GM18502 (cell line): ENCODE measurements around the gene TNPO3.

Experiments
- ATAC-seq: cut with Tn5 transposase; IDR thresholded peaks from one replicate; pipeline ENCODE4 v1.9.1; 2021; ENCODE audit warnings: mild to moderate bottlenecking; ENCODE audit not compliant: unreplicated experiment, poor library complexity

Gene TNPO3

DNA sequence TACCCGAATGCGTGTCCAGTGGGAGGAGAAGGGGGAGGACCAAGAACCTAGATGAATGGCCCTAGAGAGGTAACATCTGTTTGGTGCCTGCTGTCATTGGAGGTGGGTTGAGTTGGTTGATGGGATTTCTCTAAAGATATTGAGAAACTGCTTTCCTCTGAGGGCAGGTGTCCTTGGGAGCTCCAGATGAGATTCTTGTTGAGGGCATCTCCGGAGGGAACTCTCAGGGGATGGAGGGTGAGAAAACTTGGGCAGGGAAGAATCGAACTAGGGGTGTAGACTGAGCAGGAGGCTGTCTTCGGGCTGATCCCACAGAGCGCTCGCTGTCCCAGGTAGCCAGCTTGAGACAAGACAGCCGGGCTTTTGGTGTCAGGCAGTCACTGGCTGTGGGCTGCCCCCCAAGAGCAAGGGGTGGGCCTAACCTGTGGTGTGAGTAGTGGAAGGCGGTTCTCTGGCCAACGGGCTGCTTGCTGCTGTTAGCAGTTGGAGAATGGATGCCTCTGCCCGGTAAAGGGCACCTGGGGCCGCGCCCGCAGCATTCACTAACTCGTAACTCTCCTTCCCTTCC is 113.5 kb downstream of the TNPO3 start:
- ATAC-seq = no peak

DNA sequence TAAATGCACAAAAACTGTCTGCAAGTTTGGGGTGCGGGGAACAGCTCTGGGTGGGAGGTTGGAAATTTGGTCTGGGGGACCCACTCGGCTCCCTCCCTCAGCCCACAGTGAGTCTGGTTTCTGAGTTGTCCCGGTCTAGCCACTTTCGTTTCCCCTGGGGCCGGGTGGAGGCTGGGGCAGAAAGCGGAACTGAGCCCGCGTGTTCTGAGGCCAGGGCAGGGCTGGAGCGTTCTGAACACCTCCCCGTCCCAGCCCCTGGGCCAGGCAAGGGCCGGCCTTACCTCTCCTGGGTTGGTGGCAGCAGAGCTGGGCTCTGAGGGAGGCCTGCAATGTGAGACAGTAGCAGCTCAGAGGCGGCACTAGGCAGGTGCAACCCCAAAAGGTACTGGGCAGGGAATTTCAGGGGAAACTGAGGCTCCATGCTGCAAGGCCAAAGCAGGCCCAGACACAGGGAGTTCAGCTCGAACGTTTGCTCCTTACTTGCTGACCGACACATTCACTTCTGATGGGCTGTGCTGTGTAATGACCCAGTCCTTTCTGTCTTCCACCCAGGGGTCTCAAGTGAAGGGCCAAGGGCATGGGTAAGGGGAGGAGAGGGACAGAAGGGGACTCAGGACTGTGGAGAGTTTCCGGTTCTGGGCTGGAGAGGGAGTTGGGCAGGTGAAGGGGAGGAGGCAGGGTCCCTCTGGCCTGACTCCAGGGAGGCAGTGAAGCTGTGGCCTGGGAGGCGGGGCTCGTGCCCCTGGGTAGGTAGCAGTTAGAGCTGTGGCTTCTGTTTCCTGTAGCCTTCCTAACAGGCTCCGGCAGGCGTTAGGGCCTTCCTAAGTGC is 114.2 kb downstream of the TNPO3 start:
- ATAC-seq = peak; percentile 63

DNA sequence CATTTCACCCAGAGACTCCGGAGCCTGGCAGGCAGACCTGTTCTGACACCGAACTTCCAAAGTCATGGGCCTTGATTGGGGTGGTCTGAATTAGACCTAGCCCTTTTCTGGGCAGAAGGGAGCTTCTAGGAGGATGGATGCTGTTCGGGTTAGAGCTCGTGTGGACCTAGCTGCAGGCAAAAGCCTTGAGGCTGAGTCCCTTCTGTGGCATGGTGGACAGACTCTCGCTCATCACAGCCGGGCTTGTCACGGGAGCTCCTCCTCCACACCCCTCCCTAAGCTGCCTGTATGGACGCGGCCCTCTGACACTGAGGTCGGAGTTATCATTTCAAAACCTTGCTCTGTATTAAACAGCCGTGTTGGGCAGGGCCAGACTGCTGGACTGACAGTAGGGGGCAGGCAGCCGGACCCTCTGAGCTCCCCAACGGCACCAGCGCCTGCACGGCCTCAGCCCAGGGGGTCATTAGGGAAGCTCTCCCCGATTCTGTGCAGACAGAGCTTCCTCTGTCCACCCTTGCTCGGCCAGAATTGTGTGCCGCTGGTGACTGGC is 115.0 kb downstream of the TNPO3 start:
- ATAC-seq = peak; percentile 19

DNA sequence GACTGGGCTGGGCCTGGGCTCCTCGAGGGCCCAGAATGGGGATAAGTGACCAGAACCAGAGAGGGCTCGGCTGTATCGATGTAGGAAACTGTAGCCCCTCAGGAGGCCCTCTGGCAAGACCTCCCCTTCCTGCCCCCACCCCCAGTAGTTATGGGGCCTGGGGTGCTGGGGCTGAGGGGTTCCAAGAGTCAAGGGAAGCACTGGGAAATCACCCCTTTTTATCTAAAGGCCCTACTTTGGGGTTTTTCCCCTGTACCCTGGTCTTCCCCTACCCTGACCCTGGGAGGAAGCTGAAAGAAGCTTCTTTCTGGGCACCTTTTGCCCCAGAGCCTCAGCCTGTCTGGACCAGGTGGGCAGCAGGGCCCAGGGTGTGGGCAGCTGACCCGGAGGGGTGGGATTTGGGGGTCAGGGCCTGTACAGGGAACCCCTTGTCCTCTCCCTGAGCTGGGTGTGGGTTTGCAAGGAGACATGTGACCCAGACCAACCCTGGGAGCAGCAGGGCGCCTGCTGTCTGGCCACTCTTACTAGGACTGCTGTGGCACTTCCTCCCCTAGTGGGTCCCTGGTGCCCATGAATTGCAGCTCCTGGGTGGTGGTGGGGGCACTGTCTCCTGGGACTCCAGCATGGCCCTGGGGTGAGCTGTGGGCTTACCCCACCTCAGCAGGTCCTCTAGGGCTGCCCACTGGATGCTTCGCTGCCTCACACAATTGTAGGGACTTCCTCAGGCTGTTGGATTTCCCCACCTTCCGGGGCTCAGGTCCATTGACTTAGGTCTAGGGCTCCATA is 115.6 kb downstream of the TNPO3 start:
- ATAC-seq = no peak

DNA sequence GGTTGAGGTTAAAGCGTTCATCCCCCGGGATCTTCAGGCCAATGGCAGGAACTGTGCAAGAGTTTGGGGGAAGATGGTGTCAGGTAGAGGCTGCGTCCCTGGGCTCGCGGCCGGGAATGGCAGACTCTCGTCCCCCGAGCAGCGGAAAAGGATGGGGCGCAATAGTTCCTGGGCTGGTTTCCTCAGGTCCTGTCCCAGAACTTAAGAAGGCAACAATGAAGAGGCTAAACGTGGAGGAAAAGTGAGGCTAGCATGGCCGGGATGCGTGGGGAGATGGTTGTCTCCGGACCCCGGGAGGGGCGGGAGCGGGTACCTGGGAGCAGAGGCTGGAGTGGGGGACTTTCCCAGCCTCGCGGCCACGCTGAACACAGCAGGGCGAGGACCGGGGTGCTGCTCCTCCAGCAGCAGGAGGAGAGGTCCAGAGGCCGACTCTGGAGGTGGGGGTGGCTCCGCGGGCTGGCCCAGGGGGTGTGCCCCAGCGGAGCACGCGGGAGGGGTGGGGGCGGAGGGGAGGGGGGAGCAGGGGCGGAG is 116.3 kb downstream of the TNPO3 start:
- ATAC-seq = no peak

DNA sequence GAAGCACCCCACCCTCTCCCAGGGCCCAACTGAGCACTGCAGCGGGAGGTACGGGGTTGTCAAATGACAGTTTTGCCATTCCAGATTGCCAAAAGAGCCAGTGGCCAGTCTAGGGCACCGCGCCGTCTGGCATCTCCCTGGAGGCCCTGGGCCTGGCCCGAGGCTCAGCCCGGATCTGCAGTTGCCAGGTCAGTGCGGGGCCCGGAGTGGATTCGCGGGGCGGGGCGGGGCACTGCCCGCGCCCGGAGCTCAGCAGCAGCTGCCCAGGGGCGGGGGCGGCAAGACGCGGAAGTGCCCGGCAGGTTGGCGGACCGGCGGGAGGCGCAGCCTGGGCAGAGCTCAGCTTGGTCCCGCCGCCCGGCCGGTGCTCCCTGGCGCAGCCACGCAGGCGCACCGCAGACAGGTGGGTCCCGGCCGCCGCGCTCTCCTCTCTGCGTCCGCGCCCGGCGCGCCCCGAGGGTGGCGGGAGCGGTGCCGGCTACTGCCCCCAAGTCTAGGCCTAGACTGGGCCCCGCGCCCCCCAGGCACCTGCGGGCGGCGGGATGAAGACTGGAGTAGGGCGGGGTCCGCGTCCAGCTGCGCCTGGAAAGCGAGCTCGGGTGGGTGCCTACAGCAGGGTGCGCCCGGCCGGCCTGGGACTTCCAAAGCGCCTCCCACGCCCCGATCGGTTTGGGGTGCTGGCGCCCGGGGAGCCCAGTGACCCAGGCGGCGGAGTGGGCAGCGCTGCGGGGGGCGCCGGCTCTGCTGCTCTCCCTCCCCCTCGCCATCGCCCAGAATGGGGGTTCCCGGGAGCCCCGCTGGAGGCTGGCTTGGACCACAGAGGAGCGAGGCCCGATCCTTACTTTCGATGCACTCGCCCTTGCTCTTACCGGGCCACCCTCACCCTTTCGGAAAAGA is 117.0 kb downstream of the TNPO3 start, which contains the start of gene IRF5:
TSS of gene IRF5 (plus strand) at position 281 of the 897 bp plus-strand sequence. CDS start 4,155 bp downstream, outside the sequence.
- peak; percentile 19 for ATAC-seq

DNA sequence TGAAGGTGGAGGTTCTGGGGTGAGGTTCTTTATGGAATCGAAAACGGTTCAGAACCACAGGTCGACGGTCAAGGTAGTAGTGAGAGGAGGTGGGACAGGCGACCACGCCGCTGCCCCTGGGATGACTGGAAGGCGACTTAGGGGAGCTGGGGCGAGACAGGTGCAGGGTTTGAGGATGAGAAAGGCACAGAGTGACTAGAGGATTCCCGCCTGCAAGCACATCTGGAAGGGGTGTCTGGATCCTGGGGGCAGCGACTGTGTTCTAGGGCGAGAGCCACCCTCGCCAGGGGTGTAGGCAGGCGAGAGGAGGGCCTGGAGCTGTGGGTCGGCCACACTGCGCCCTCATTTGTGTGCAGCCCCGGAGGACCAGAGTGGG is 117.7 kb downstream of the TNPO3 start:
- peak; percentile 0 for ATAC-seq

DNA sequence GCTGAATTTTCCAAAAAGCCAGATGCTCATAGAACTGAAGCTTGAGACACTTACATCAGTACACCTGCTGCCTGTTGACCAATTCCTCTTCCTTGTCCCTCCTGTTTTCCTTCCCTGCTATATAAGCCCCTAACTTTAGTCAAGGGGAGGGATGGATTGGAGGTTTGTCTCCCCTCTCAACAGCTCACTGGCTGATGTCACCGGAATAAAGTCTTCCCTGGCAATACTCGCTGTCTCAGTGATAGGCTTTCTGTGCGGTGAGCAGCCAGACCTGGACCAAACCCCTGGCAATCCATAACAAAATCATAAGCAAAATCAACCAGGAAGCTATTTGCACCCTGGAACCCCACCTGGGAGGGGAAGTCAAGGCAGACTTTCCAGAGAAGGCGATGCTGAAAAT is 118.1 kb downstream of the TNPO3 start:
- ATAC-seq = no peak

DNA sequence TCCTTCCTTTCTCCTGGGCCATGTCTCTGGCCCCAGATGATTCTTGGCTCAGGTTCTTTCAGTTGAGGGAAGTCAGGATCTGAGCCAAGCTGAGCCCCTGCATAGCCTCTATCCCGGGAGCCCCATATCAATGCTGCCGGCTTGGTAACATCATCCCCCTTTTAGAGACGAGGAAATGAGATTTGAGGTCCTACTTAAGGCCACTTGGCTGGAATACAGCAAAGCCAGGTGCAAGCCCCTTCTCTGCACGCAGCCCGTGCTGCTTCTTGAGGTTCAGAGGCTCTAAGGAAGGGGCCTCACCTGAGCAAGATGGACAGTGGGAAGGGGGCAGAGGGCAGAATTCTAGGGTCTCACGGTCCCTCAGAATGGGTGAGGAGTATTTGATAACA is 119.6 kb downstream of the TNPO3 start:
- ATAC-seq = no peak

DNA sequence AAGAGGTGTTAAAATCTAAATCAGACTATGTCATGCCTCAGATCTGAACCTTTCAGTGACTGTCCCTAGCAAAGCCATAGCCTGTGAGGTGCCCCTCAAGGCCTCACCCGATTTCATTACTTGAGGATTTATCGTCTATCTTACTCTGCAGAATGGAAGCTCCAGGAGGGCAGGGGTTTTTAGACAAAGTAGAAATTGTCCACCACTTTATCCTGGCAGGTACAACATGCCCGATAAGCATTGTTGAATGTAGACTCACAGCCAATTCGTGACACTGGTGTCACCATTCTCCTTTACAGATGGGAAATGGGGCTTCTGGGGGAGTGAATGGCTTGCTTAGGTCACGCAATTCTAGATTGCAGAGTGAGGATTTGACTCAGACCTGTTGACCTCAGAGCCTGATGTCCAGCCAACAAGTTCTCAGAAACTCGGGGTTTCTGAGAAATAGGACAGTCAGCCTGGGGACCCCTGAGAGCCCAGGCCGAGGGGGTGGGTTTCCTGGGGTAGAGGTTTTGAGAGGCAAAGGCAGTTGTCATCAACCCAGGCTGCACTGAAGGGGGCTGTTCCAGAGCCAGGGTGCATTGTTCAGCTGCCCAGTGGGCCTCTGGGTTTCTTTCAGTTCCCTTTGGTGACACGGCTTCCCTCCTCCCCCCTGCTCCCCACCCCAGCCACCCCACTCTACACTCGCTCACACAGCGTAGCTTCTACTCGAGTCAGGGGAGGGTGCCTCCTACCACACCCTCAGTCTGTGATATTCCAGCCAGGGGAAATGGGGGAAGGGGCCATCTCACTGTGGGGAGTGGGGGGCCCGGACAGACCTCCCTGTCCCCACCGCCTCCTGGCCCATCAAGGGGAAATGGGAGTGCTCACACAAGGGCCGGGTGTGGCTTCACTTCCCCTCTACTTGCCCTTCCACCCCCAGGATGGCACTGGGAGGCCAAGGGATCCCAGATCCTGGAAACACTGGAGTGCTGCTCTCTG is 120.3 kb downstream of the TNPO3 start:
- ATAC-seq = peak; percentile 51

DNA sequence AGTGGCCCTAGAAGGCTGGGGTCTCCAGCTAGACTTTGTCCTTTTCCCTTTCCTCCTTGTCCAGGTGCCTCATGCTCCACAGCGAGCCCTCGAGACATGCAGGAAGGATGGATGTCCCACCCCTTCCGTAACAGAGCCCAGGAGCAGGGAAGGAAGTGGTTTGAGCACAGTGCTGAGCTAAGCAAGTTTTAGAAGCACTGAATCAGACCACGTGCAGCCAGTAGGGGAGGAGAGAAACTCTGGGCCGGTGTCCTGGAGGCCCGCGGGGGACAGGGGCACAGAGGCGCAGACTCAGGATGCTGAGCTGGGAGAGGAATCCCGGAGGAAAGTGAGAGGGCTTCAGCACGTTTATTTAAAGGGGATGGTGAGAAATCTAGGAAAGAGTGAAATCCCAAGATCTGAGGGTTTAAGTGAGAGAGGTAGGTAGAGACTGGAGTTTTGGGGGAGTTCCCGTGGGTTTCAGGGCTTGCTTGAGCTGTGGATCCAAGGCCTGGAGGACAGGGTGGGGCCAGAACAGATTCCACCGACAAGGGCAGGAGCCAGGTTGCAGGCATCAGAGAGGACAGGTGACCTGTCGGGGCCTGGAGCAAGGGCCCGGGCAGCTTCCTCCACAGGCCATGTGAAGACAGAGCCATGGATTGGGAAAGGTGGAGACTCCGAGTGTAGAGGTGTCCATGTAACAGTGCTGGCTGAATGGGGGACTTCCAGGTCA is 121.6 kb downstream of the TNPO3 start:
- ATAC-seq = peak; percentile 41

DNA sequence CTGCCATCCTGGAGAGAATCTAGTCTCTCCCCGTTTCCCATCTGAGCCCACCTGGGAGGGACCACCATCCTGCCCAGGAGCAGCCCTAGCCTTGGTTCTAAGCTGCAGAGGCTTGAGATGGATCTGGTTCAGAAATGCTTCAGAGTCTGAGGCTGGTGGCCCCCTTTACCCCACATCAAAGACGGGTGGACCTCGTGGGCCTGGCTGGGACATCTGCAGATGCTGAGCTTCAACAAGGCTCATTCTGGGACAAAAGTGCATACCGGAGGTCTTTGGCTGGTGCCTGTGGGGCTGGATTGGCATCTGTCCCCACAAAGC is 122.1 kb downstream of the TNPO3 start:
- no peak for ATAC-seq

DNA sequence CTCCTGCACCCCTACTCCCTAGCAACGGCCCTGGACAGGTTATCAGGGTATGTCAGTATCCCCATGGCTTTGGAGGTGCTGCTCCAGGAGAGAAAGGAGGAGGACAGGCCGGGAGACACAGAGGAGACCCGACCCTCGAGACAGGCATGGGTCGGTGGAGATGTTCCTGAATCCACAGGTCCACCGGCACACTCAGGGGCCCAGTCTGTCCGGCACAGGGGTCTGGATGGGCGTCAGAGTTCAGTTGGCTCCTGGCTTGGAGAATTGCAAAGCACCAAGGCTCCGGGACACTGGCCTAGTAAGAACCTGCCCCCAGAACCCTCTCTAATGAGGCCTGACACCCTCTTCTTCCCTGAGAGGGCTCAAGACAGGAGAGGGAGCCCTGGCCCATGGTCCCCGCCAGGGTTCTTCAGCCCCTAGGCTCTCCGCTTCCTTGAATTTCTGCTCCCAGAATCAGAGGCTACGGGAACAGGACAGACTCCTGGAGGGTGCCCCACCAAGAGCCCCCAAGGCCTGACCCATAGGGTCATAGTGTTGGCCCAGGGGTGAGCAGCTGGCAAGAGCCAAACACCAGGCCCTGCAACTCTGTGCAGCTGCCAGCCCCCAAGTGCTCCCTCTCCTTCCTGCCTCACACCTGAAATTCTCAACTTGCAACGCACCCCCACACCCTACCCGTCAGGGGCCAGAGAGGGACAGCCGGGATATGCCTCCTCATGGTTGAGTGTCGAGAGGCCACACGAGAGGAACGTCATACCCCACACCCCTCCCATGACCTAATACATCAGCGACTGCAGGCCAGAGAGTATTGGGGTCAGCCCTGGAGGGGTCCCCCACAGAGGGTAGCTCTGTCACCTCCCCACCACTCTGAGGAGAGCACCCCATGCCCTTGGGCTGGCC is 122.7 kb downstream of the TNPO3 start:
- no peak for ATAC-seq

DNA sequence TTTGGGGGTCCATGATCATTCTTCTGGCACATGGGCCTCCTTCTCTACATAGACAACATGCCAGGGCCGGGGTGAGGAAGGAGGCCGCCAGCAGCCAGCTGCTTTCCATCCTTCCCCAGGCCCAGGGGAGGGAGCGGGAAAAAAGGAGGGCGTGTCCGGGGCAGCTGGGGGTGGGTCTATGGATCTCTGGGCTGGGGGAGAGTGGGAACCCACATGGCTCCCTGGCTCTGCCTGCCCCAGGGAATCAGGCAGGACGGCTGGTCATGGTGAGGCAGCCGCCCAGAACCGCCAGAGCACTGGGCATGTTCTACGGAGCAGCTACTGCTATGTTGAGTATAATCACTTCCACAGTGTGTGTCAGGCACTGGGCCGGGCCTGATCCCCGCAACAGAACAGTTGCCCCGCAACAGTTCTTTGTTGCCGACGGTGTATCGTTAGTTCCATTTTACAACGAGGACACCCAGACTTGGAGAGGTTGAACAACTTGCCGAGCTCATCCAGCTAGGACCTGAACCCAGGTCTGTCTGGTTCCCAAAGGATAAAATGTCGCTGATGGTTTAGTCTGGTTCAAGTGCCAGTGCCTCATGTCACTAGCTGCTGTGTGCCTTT is 123.6 kb downstream of the TNPO3 start:
- ATAC-seq = no peak

DNA sequence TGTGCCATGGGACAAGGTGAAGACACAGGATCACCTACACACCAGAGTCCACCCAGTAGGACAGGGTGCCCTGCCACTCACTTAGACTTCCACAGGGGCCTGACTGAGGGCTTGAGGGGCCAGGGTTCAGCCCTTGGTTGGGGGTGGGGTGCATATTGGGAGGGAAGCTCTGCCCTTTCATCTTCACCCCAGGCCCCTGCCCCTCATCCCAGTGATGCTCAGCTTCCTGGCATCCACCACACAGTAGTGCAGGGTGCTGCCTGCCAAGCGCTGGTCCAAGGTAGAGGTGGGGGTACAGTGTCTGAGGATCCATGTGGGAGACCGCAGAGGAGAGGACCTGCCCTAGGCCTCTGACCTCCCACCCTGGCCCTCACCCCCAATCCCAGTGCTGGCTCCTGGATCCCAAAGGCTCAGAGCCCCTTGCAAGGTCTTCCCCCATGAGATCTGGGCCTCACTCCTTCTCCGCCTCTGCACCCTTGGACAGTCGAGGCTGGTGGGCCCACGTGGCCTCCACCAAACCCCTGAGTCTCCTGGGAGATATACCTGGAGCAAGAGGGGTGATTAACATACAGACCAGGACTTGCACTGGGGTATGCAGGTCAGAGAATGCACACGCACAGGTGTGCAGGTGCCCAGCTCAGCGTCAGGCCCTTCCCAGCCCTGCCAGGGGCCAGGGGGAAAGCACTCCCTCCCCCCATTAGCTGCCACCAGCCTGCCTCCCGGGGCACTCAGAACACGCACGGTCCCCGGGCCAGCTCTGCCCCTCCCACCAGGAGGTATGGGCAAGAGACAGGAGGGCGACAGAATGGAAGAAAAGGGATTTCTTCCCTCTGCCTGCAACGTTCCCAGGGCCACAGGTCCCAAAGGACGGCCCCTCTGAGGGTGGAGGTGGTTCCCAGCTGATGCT is 125.8 kb downstream of the TNPO3 start:
- no peak for ATAC-seq
